Keratinocyte (primary cell): Measurements from ENCODE around the gene DNAH2. TPM values are rescaled to one million over a fixed set of nuclear protein-coding genes. Genes with fewer than 3 reads are reported as not detected.
A peak's percentile ranks its signal among the peaks of the same experiment; 100 is the strongest.

Experiments used
- DNase-seq: peaks from one replicate; pipeline ENCODE4 v3.0.0-alpha.2; 2011; ENCODE audit warnings: low read depth, missing footprints, low spot score
- FAIRE-seq: peaks from 2 replicates; lab custom pipeline; 2011; peaks lifted over from hg19 to GRCh38; lab: Jason Lieb, UNC
- H2AFZ ChIP-seq: 2 replicates; pipeline ENCODE4 v1.6.0; 2012; ENCODE audit warnings: low read length, control low read depth, inconsistent platforms; ENCODE audit not compliant: control insufficient read depth
- H3K27ac ChIP-seq: 2 replicates; pipeline ENCODE4 v1.5.1; 2011; ENCODE audit warnings: low read length; ENCODE audit not compliant: control insufficient read depth, insufficient read depth
- H3K27me3 ChIP-seq: 3 replicates; pipeline ENCODE4 v1.6.0; 2011; ENCODE audit warnings: low read length; ENCODE audit not compliant: control insufficient read depth, insufficient read depth; ENCODE audit errors: extremely low read depth
- H3K36me3 ChIP-seq, 2 experiments: 2 replicates in 1 of 2; 3 replicates in 1 of 2; pipeline ENCODE4 v1.5.1; 2011; ENCODE audit warnings: low read length in 2 of 2, mild to moderate bottlenecking in 1 of 2; ENCODE audit not compliant: control insufficient read depth in 2 of 2, insufficient read depth in 2 of 2; ENCODE audit errors: extremely low read depth in 1 of 2
- H3K4me1 ChIP-seq: 3 replicates; pipeline ENCODE4 v1.5.1; 2011; ENCODE audit warnings: low read length; ENCODE audit not compliant: control insufficient read depth, insufficient read depth; ENCODE audit errors: extremely low read depth
- H3K4me2 ChIP-seq: 3 replicates; pipeline ENCODE4 v1.6.0; 2011; ENCODE audit warnings: low read depth, low read length; ENCODE audit not compliant: control insufficient read depth, insufficient read depth; ENCODE audit errors: extremely low read depth
- H3K4me3 ChIP-seq, 3 experiments: fragments of 200-600 bp in 1 of 3; sonication (generic) in 1 of 3; 2 replicates in 2 of 3; 3 replicates in 1 of 3; pipeline ENCODE4 v1.5.1; 2011 to 2016; ENCODE audit warnings: low read length in 3 of 3, mild to moderate bottlenecking in 3 of 3, control low read depth in 2 of 3, inconsistent platforms in 1 of 3, low read depth in 1 of 3, mixed read lengths in 1 of 3, mixed run types in 1 of 3, moderate library complexity in 1 of 3; ENCODE audit not compliant: control insufficient read depth in 2 of 3, insufficient read depth in 2 of 3; ENCODE audit errors: extremely low read depth in 1 of 3
- H3K79me2 ChIP-seq: 2 replicates; pipeline ENCODE4 v1.6.0; 2012; ENCODE audit warnings: low read length; ENCODE audit not compliant: control insufficient read depth, insufficient read depth
- H3K9ac ChIP-seq: 3 replicates; pipeline ENCODE4 v1.6.0; 2011; ENCODE audit warnings: low read length; ENCODE audit not compliant: control insufficient read depth, insufficient read depth; ENCODE audit errors: extremely low read depth
- H3K9me1 ChIP-seq: 3 replicates; pipeline ENCODE4 v1.6.0; 2011; ENCODE audit warnings: low read length; ENCODE audit not compliant: control insufficient read depth, insufficient read depth; ENCODE audit errors: extremely low read depth
- H3K9me3 ChIP-seq: 2 replicates; pipeline ENCODE4 v1.5.1; 2012; ENCODE audit warnings: low read depth, low read length; ENCODE audit not compliant: control insufficient read depth
- H4K20me1 ChIP-seq: 3 replicates; pipeline ENCODE4 v1.6.0; 2011; ENCODE audit warnings: low read length; ENCODE audit not compliant: control insufficient read depth, insufficient read depth; ENCODE audit errors: extremely low read depth
- CTCF ChIP-seq, 3 experiments: IDR thresholded peaks in 1 of 3; conservative IDR thresholded peaks in 1 of 3; optimal IDR thresholded peaks in 1 of 3; 2 replicates in 2 of 3; 3 replicates in 1 of 3; pipeline versions ENCODE3 to v1.5.1; 2011; ENCODE audit warnings: low read length in 3 of 3, mild to moderate bottlenecking in 3 of 3, moderate library complexity in 2 of 3, control low read depth in 1 of 3, inconsistent platforms in 1 of 3; ENCODE audit not compliant: insufficient read depth in 2 of 3; ENCODE audit errors: extremely low read depth in 1 of 3
- EZH2 ChIP-seq: IDR thresholded peaks from one replicate; pipeline ENCODE4 v1.6.1; 2012; ENCODE audit warnings: inconsistent platforms, mild to moderate bottlenecking, low read length, moderate library complexity
- dilution Hi-C: fragments of 300-500 bp; cut with MboI; formaldehyde crosslinking; loops from one replicate; pipeline ENCODE4 v1.7.0; 2020; ENCODE audit warnings: low sequenced_read_pairs; ENCODE audit not compliant: extremely low pct_ligation_motif_present
- polyA plus RNA-seq, 5 experiments: library from polyadenylated mRNA; depleted of rRNA in 3 of 5; stranded (reverse) in 3 of 5; stranded (forward) in 1 of 5; unstranded in 1 of 5; fragments of >200 nt; gene quantifications; 1 replicate in 1 of 5; 2 replicates in 3 of 5; 3 replicates in 1 of 5; pipeline versions ENCODE4 v1.2.1 to v1.2.3, GENCODE V29; 2011 to 2012; ENCODE audit warnings: missing spikeins in 2 of 5, low read depth in 1 of 5, low replicate concordance in 1 of 5

The DNAH2 gene
- polyA plus RNA-seq, 1 donor (not counting 4 experiments of a cell fraction or from before 2014, with no cell fraction given), result 0.13 TPM

GRCh38 chr17:7684851-7685532 is 32.6 kb upstream of the DNAH2 start:
- Histone ChIP-seq H3K9me3 (no peaks in the 10 kb centered on the region), H3K79me2 (peaks cover 54% of the 10 kb centered on the region), H3K9ac (peak overlapping the region; percentile 100), H3K36me3 (peaks cover 0 to under 1% of the 10 kb centered on the region in 2 experiments), H3K27me3 (no peaks in the 10 kb centered on the region), H3K4me3 (peak overlapping the region; percentile 73 to 100 (median 98)), H3K9me1 (peaks cover 2% of the 10 kb centered on the region), H3K4me1 (peaks cover 18% of the 10 kb centered on the region), H3K27ac (peak overlapping the region; percentile 97), H2AFZ (peak overlapping the region; percentile 33), H3K4me2 (peak overlapping the region; percentile 99), H4K20me1 (no peaks in the 10 kb centered on the region)
- dilution Hi-C loops, result no loop called here
- TF ChIP-seq CTCF (optimal IDR thresholded peaks at IDR 0.05 in 1 of 3, IDR thresholded peaks at IDR 0.05 in 1 of 3, conservative IDR thresholded peaks at IDR 0.05 in 1 of 3; ENCODE audit: extremely low read depth in 1 of 3, insufficient read depth in 2 of 3, low read length in 3 of 3) (no peak), EZH2 (no peak)
- no peak for FAIRE-seq
- DNase-seq, result no peak

- H3K27me3 ChIP-seq, result no peaks in the 10 kb centered on the region
- dilution Hi-C loops, result no loop called here
- FAIRE-seq, result peak; percentile 43
Observed at GRCh38 chr17:7685533-7686221, 31.9 kb upstream of the DNAH2 start.

More at GRCh38 chr17:7685533-7686221, 31.9 kb upstream of the DNAH2 start:
- H3K4me2 ChIP-seq, result peak overlapping the region; percentile 99
- H3K4me3 ChIP-seq, result peak overlapping the region; percentile 73 to 100 (median 98)
- peaks cover 2% of the 10 kb centered on the region for H3K9me1 ChIP-seq
- DNase-seq, result peak; percentile 65
- no peaks in the 10 kb centered on the region for H4K20me1 ChIP-seq
- H3K4me1 ChIP-seq, result peaks cover 18% of the 10 kb centered on the region
- H3K36me3 ChIP-seq, result peaks cover 5 to 7% of the 10 kb centered on the region in 2 experiments
- H2AFZ ChIP-seq, result peak overlapping the region; percentile 92
- no peaks in the 10 kb centered on the region for H3K9me3 ChIP-seq
- H3K9ac ChIP-seq, result peak overlapping the region; percentile 100
- TF ChIP-seq EZH2 (no peak), CTCF (optimal IDR thresholded peaks at IDR 0.05 in 1 of 3, IDR thresholded peaks at IDR 0.05 in 1 of 3, conservative IDR thresholded peaks at IDR 0.05 in 1 of 3; ENCODE audit: extremely low read depth in 1 of 3, insufficient read depth in 2 of 3, low read length in 3 of 3) (no peak)
- peak overlapping the region; percentile 97 for H3K27ac ChIP-seq
- peaks cover 54% of the 10 kb centered on the region for H3K79me2 ChIP-seq
